GOT3 (cell line): ENCODE measurements around the gene SPC25.

Experiments used
- DNase-seq: peaks from one replicate; lab custom pipeline; 2025; ENCODE audit warnings: mixed read lengths; lab: John Stamatoyannopoulos, UW

The SPC25 gene

DNA sequence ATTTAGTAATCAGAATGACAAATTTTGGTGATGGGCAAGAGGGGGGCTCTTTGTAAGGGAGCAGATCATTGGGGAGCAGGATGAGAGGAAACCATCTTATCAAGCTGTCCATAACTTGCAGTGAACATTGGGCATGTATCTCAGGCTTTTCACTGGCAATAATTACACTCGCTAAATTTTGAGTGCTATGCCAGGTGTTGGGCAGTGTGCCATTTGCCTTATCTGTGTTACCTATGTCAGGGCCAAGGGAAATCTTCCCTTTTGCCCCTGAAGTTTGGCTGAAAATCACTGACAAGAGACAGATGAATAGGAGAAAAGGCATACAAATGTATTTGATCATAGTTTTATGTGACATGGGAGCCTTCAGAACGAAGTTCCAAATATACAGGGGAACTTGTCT, 48.8 kb downstream of the SPC25 start:
- DNase-seq: no peak

- DNase-seq: no peak
Measured at GRCh38 chr2:168835969-168836368, 54.3 kb downstream of the SPC25 start.

GRCh38 chr2:168831662-168832061, 58.6 kb downstream of the SPC25 start:
- DNase-seq: no peak

GRCh38 chr2:168830958-168831357, 59.3 kb downstream of the SPC25 start:
- DNase-seq: no peak

- no peak for DNase-seq
Measured at GRCh38 chr2:168825126-168825525, 65.1 kb downstream of the SPC25 start.

GRCh38 chr2:168821992-168822391, 68.2 kb downstream of the SPC25 start:
- no peak for DNase-seq

DNA sequence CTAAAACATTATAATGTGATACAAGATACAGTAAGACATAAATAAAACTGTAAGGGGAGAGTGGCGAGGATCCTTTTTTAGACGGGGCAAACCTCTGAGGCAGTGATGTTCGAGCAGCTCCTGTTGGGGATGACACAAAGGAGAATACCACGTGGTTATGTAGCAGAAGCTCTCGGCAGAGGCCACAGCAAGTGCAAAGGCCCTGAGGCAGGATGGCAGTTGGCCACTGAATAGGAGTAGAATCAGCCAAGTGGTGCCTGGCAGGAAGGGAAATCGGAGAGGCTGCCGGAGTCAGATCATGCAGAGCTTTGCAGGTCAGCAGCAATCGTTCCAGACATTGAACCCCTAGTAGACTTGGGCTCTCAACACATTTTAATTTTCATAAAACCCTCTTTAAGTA, 68.7 kb downstream of the SPC25 start:
- DNase-seq: no peak
